Smooth muscle cell (in vitro differentiated cells): ENCODE results near the gene PDE9A. TPM values are rescaled to one million over a fixed set of nuclear protein-coding genes. Genes with fewer than 3 reads are reported as not detected.

ENCODE experiments used
- DNase-seq: peaks from one replicate; lab custom pipeline; 2025; ENCODE audit not compliant: unreplicated experiment; lab: John Stamatoyannopoulos, UW
- H2AFZ ChIP-seq: fragments of 200-600 bp; sonication (generic); 2 replicates; pipeline ENCODE4 v1.6.0; 2016; ENCODE audit warnings: antibody characterized with exemption, low read depth, mild to moderate bottlenecking
- H3F3A ChIP-seq: fragments of 200-600 bp; sonication (generic); 2 replicates; pipeline ENCODE4 v1.6.0; 2017; ENCODE audit warnings: antibody characterized with exemption, low read depth
- H3K27ac ChIP-seq: fragments of 200-600 bp; sonication (generic); 2 replicates; pipeline ENCODE4 v1.5.1; 2016; ENCODE audit warnings: low read depth, mild to moderate bottlenecking
- H3K27me3 ChIP-seq: fragments of 200-600 bp; sonication (generic); 2 replicates; pipeline ENCODE4 v1.6.1; 2016; ENCODE audit warnings: low read depth, mild to moderate bottlenecking
- H3K36me3 ChIP-seq: fragments of 200-600 bp; sonication (generic); 2 replicates; pipeline ENCODE4 v1.5.1; 2016; ENCODE audit warnings: low read depth
- H3K4me1 ChIP-seq: fragments of 200-600 bp; sonication (generic); 2 replicates; pipeline ENCODE4 v1.5.1; 2016; ENCODE audit warnings: low read depth
- H3K4me2 ChIP-seq: fragments of 200-600 bp; sonication (generic); 2 replicates; pipeline ENCODE4 v1.6.0; 2016; ENCODE audit warnings: mild to moderate bottlenecking
- H3K4me3 ChIP-seq: fragments of 200-600 bp; sonication (generic); 2 replicates; pipeline ENCODE4 v1.5.1; 2016; ENCODE audit warnings: mild to moderate bottlenecking
- H3K79me2 ChIP-seq: fragments of 200-600 bp; sonication (generic); 2 replicates; pipeline ENCODE4 v1.6.0; 2016; ENCODE audit warnings: low read depth, mild to moderate bottlenecking
- H3K9ac ChIP-seq: fragments of 200-600 bp; sonication (generic); 2 replicates; pipeline ENCODE4 v1.6.0; 2016; ENCODE audit warnings: low read depth
- H3K9me3 ChIP-seq: fragments of 200-600 bp; sonication (generic); replicated peaks from 2 replicates; pipeline ENCODE4 v1.5.1; 2016; ENCODE audit warnings: low read depth
- H4K20me1 ChIP-seq: fragments of 200-600 bp; sonication (generic); 2 replicates; pipeline ENCODE4 v1.6.0; 2016; ENCODE audit warnings: low read depth
- WGBS: methylation state at CpG from one replicate; pipeline ENCODE4 v1.1.7; 2016; ENCODE audit warnings: low lambda C conversion rate; 5-methylcytosine and 5-hydroxymethylcytosine counted together
- polyA plus RNA-seq: library from polyadenylated mRNA; unstranded; fragments of >200 nt; fragmentation: Nextera tagmentation; extraction: Ambion mirVana; gene quantifications from 2 replicates; pipeline ENCODE4 v1.2.1, GENCODE V29; 2016
- total RNA-seq: library from RNA; depleted of rRNA; stranded (reverse); fragments of >200 nt; gene quantifications from 2 replicates; pipeline ENCODE4 v1.2.3, GENCODE V29; 2014
- TF ChIP-seq, protein P1 (sequence below): fragments of 200-600 bp; sonication (generic); IDR thresholded peaks from 2 replicates; pipeline ENCODE4 v1.5.1; 2017; ENCODE audit warnings: borderline replicate concordance, mild to moderate bottlenecking, antibody characterized with exemption; ENCODE audit not compliant: insufficient read depth, poor library complexity, severe bottlenecking

PDE9A gene
- total and polyA plus RNA-seq, 2 experiments from 2014 or later, result 4.3 to 12.3 TPM

GRCh38 chr21:42769183-42769819 is 115.9 kb downstream of the PDE9A start:
- no peak overlapping the region for H2AFZ ChIP-seq
- H3K27ac ChIP-seq, result no peak overlapping the region
- DNase-seq, result no peak
- TF ChIP-seq, protein P1, sequence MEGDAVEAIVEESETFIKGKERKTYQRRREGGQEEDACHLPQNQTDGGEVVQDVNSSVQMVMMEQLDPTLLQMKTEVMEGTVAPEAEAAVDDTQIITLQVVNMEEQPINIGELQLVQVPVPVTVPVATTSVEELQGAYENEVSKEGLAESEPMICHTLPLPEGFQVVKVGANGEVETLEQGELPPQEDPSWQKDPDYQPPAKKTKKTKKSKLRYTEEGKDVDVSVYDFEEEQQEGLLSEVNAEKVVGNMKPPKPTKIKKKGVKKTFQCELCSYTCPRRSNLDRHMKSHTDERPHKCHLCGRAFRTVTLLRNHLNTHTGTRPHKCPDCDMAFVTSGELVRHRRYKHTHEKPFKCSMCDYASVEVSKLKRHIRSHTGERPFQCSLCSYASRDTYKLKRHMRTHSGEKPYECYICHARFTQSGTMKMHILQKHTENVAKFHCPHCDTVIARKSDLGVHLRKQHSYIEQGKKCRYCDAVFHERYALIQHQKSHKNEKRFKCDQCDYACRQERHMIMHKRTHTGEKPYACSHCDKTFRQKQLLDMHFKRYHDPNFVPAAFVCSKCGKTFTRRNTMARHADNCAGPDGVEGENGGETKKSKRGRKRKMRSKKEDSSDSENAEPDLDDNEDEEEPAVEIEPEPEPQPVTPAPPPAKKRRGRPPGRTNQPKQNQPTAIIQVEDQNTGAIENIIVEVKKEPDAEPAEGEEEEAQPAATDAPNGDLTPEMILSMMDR, result no peak
- H3K4me3 ChIP-seq, result no peak overlapping the region
- 90% methylated on average over 8 of the region's 9 CpGs for WGBS
- no peaks in the 10 kb centered on the region for H4K20me1 ChIP-seq
- H3F3A ChIP-seq, result no peaks in the 10 kb centered on the region
- H3K4me1 ChIP-seq, result no peaks in the 10 kb centered on the region
- no peak overlapping the region for H3K9ac ChIP-seq
- H3K9me3 ChIP-seq, result no peaks in the 10 kb centered on the region
- H3K27me3 ChIP-seq, result no peaks in the 10 kb centered on the region
- H3K4me2 ChIP-seq, result no peak overlapping the region
- no peaks in the 10 kb centered on the region for H3K79me2 ChIP-seq
- no peaks in the 10 kb centered on the region for H3K36me3 ChIP-seq

DNA sequence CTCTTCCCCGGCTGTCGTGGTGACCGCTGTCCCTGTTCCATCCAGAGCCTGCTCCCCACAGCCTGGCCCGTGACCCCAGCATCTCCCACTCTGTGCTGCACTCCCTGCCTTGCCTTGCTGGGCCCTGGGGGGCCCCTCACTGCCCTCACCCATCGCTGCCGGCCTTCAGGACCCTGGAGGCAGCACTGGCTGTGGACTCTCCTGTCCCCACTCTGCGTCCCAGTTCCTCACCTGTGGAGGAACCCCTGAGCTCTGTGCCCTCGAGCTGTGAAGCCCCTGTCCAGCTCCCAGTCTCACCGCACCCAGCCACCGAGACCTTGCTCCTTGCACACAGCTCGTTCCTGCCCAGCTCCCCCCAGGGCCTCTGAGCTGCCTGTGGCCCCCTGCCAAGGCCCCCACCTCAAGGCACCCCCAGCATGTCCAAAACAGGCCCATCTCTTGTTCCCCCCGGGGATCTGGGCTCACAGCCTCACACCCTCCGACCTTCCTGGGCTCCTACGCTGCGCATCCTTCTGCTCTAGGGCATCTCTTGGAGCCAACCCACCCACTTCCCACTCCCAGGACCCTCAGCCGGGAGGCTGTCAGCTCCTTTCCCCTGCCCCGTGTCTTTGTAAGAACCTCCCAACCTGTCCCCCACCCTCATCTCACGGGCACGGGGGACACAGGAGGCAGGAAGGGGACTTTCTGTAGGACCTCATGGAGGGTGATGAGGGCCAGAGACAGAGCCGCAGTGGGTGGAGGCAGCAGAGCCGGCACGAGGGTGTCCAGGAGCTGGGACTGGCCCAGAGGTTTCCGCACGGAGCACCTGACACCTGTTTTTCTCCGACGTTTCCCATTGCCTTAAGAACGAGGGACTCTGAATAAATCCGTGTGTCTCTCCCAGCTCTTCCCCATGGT is 116.6 kb downstream of the PDE9A start:
- H3K9me3 ChIP-seq, result no peaks in the 10 kb centered on the region
- H3K79me2 ChIP-seq, result no peaks in the 10 kb centered on the region
- no peaks in the 10 kb centered on the region for H3K4me1 ChIP-seq
- no peak for DNase-seq
- TF ChIP-seq, protein P1, result no peak
- H4K20me1 ChIP-seq, result no peaks in the 10 kb centered on the region
- no peaks in the 10 kb centered on the region for H3K27me3 ChIP-seq
- no peaks in the 10 kb centered on the region for H3K36me3 ChIP-seq
- H3K9ac ChIP-seq, result no peak overlapping the region
- H3K4me2 ChIP-seq, result no peak overlapping the region
- no peak overlapping the region for H2AFZ ChIP-seq
- WGBS, result 93% methylated on average over 26 of the region's 28 CpGs
- no peak overlapping the region for H3K4me3 ChIP-seq
- H3K27ac ChIP-seq, result no peak overlapping the region
- no peaks in the 10 kb centered on the region for H3F3A ChIP-seq

DNA sequence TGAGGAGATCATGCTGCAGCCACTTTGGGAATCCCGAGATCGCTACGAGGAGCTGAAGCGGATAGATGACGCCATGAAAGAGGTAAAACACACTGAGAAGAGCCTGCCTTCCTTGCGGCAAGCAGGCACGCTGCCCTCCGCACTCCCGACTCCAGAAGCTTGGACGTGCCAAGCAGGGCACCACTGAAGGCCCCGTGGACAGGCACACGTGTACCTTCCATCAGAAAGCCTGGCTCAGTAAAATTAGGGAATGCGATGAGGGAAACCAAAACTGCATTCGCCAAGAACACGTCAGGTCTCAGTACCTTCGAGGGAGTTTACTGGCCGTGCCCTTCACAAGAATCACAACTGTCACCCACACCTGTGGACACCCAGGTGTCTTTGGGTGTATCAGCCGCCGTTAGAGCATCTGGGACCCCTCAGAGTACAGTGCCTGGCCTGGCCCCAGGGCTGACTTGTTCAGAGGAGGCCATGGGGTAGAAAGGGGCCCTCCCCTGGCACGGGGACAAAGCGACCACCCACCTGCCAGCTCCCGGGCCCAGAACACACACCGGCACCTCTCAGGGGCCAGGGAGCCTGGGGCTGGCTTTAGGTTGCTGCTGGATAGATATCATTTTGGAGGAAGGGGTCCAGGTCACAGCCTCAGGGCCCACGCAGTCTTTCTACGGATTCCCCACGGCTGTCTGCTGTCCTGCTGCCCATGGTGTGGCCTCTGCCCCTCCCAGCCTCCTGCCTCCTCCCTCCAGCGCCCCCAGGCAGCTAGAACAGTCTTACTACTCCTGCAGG is 117.5 kb downstream of the PDE9A start:
- no peaks in the 10 kb centered on the region for H3K4me1 ChIP-seq

More for the DNA sequence above, 117.5 kb downstream of the PDE9A start:
- Histone ChIP-seq H3K9me3 (no peaks in the 10 kb centered on the region), H3K4me2 (no peak overlapping the region), H2AFZ (no peak overlapping the region), H3K9ac (no peak overlapping the region), H3K27me3 (no peaks in the 10 kb centered on the region), H4K20me1 (no peaks in the 10 kb centered on the region), H3F3A (no peaks in the 10 kb centered on the region), H3K36me3 (no peaks in the 10 kb centered on the region), H3K79me2 (no peaks in the 10 kb centered on the region), H3K27ac (no peak overlapping the region), H3K4me3 (no peak overlapping the region)
- no peak for DNase-seq
- TF ChIP-seq, protein P1, result no peak
- 97% methylated on average over 27 of the region's 27 CpGs for WGBS
